SIG-M5 (cell line): ENCODE data around the gene EMILIN1.

ENCODE experiments used
- DNase-seq: peaks from one replicate; lab custom pipeline; 2025; lab: John Stamatoyannopoulos, UW

EMILIN1 gene

GRCh38 chr2:27078267-27079194 lies at the start of gene EMILIN1:
EMILIN1 (plus strand) TSS chr2:27078615; CDS start chr2:27079066, 451 bp downstream.
- no peak for DNase-seq

- DNase-seq, result no peak
Measured at GRCh38 chr2:27029051-27029450, 49.4 kb upstream of the EMILIN1 start.

- DNase-seq, result no peak
Measured at GRCh38 chr2:27032495-27033252, 45.7 kb upstream of the EMILIN1 start, which contains the start of gene TMEM214. TMEM214 (plus strand) TSS chr2:27032965; CDS start chr2:27033016, 51 bp downstream.

- DNase-seq, result no peak
Measured at GRCh38 chr2:27033253-27033852, 45.1 kb upstream of the EMILIN1 start.

GRCh38 chr2:27038012-27038411 lies 40.4 kb upstream of the EMILIN1 start:
- DNase-seq, result no peak

GRCh38 chr2:27038631-27039339 lies 39.6 kb upstream of the EMILIN1 start:
- no peak for DNase-seq

- DNase-seq, result no peak
Measured at GRCh38 chr2:27039426-27039825, 39.0 kb upstream of the EMILIN1 start.

- no peak for DNase-seq
Measured at GRCh38 chr2:27039871-27040270, 38.5 kb upstream of the EMILIN1 start.

GRCh38 chr2:27040282-27040681 lies 38.1 kb upstream of the EMILIN1 start:
- DNase-seq, result no peak

GRCh38 chr2:27041752-27042151 lies 36.7 kb upstream of the EMILIN1 start:
- no peak for DNase-seq

- DNase-seq, result no peak
Measured at GRCh38 chr2:27042159-27042661, 36.2 kb upstream of the EMILIN1 start.

GRCh38 chr2:27042985-27043634 lies 35.3 kb upstream of the EMILIN1 start:
- no peak for DNase-seq

GRCh38 chr2:27049422-27050280 lies 28.8 kb upstream of the EMILIN1 start:
- DNase-seq, result no peak

- peak; percentile 78 for DNase-seq
Measured at GRCh38 chr2:27050281-27050995, 28.0 kb upstream of the EMILIN1 start.

- peak; percentile 84 for DNase-seq
Measured at GRCh38 chr2:27050996-27051901, 27.2 kb upstream of the EMILIN1 start, which contains the start of gene AGBL5. AGBL5 (plus strand) TSS chr2:27051668; CDS start chr2:27052959, 1,291 bp downstream.

- no peak for DNase-seq
Measured at GRCh38 chr2:27051902-27052645, 26.3 kb upstream of the EMILIN1 start.

- no peak for DNase-seq
Measured at GRCh38 chr2:27053321-27053720, 25.1 kb upstream of the EMILIN1 start.
